ENCODE results near the gene DAG1. TPM values are rescaled to one million over a fixed set of nuclear protein-coding genes. Genes with fewer than 3 reads are reported as not detected.

Gene DAG1
- total RNA-seq, 1 experiment from 2014 or later, result 93.0 TPM

- H3K18ac ChIP-seq (ENCODE audit: insufficient read length, low read depth, low read length), result peak overlapping the region; percentile 65
- no peak for TF ChIP-seq CTCF (conservative IDR thresholded peaks at IDR 0.05)
- H3K4me2 ChIP-seq (ENCODE audit: insufficient read depth, insufficient read length, low read length), result no peak overlapping the region
- H4K91ac ChIP-seq (ENCODE audit: insufficient read length, low read depth, low read length), result peak overlapping the region; percentile 0
- H3K9me3 ChIP-seq (ENCODE audit: control insufficient read depth, low read depth, low read length), result no peaks in the 10 kb centered on the region
- no peak overlapping the region for H2BK120ac ChIP-seq (ENCODE audit: low read depth, low read length, poor library complexity, severe bottlenecking)
- H2AFZ ChIP-seq (ENCODE audit: low read length), result no peak overlapping the region
- H3K36me3 Mint-ChIP-seq (ENCODE audit: insufficient read depth in 1 of 3, low read depth in 3 of 3), result no peaks in the 10 kb centered on the region
- H3K9ac ChIP-seq (ENCODE audit: extremely low read depth, insufficient read length, low read length), result no peak overlapping the region
- no peak overlapping the region for H2BK5ac ChIP-seq (ENCODE audit: insufficient read length, low read length)
- H3T11ph ChIP-seq (ENCODE audit: low read length), result no peak overlapping the region
- H3K27me3 ChIP-seq (ENCODE audit: insufficient read depth, low read length), result no peaks in the 10 kb centered on the region
- no peaks in the 10 kb centered on the region for H3K79me1 ChIP-seq (ENCODE audit: insufficient read depth, low read depth, low read length, poor library complexity, severe bottlenecking)
- H3K4ac ChIP-seq (ENCODE audit: low read depth, low read length), result no peak overlapping the region
- no peak overlapping the region for H2AK5ac ChIP-seq (ENCODE audit: insufficient read length, low read length)
- no peaks in the 10 kb centered on the region for H4K20me1 ChIP-seq (ENCODE audit: control insufficient read depth, insufficient read depth, insufficient read length)
- H4K5ac ChIP-seq (ENCODE audit: insufficient read length, low read depth, low read length), result no peak overlapping the region
- H2BK20ac ChIP-seq (ENCODE audit: low read depth, low read length, poor library complexity, severe bottlenecking), result no peak overlapping the region
- no peaks in the 10 kb centered on the region for H3K27me3 Mint-ChIP-seq (ENCODE audit: low read depth)
- no CpG with 5 or more reads among the region's 4 CpGs for whole genome bisulfite sequencing (ENCODE audit: extremely low coverage, insufficient read length, low lambda C conversion rate)
- H4K8ac ChIP-seq (replicated peaks; ENCODE audit: insufficient read length, low read depth, low read length), result no peak overlapping the region
- H3K23me2 ChIP-seq (ENCODE audit: insufficient read length, low read depth, low read length, poor library complexity, severe bottlenecking), result no peaks in the 10 kb centered on the region
- peak overlapping the region; percentile 97 to 98 (median 98) for H3K27ac Mint-ChIP-seq
- H3K27ac ChIP-seq (ENCODE audit: insufficient read length, low read depth, low read length), result no peak overlapping the region
- no peak overlapping the region for H3K56ac ChIP-seq (ENCODE audit: insufficient read length, low read depth, low read length)
- no peak overlapping the region for H2BK15ac ChIP-seq (ENCODE audit: low read depth, low read length)
- H3K4me1 ChIP-seq (ENCODE audit: insufficient read depth, low read length), result peaks cover 16% of the 10 kb centered on the region
- H3K4me3 Mint-ChIP-seq, result peak overlapping the region in 1 of 2 experiments; percentile 57; a peak in 2 of 5 replicates
- no peaks in the 10 kb centered on the region for H3K79me2 ChIP-seq (ENCODE audit: insufficient read depth, low read length)
- no peak for DNase-seq
- no peaks in the 10 kb centered on the region for H3K9me3 Mint-ChIP-seq
- H2BK12ac ChIP-seq (ENCODE audit: insufficient read length, low read depth, low read length), result no peak overlapping the region
- H3K14ac ChIP-seq (ENCODE audit: insufficient read depth, low read length), result peak overlapping the region; percentile 41; the same call in 1 of the 2 replicates
- H3K23ac ChIP-seq (ENCODE audit: insufficient read length, low read depth, low read length), result no peak overlapping the region
- H3K4me1 Mint-ChIP-seq, result peaks cover 47 to 51% of the 10 kb centered on the region in 2 experiments
Observed at GRCh38 chr3:49460956-49461355, 9.1 kb upstream of the DAG1 start.

All from H9 (cell line).